ENCODE measurements around the gene SCN2A. TPM values are rescaled to one million over a fixed set of nuclear protein-coding genes. Genes with fewer than 3 reads are reported as not detected.

SCN2A gene
- total and polyA plus RNA-seq, 2 donors (not counting 3 experiments of a cell fraction or from before 2014, with no cell fraction given): not detected

GRCh38 chr2:165240916-165241315 lies 1.7 kb downstream of the SCN2A start:
- H3K36me3 ChIP-seq (ENCODE audit: control insufficient read depth in 2 of 2, extremely low read depth in 1 of 2, insufficient read depth in 2 of 2, low read length in 2 of 2): no peaks in the 10 kb centered on the region
- no peaks in the 10 kb centered on the region for H3K9me1 ChIP-seq (replicated peaks; ENCODE audit: control insufficient read depth, extremely low read depth, insufficient read depth, low read length)
- DNase-seq (ENCODE audit: low read depth, low spot score) (no peak), FAIRE-seq (no peak)
- ChIA-PET POLR2A (no interaction called here), CTCF (interaction anchor here (0.7 kb wide), 1 partner anchor 633 kb away, joined by 3 read pairs; no protein-coding TSS in a partner anchor)
- intact Hi-C loops (cut with micrococcal nuclease): no loop called here
- H3K79me2 ChIP-seq (ENCODE audit: control insufficient read depth, insufficient read depth, low read length): no peaks in the 10 kb centered on the region
- no peaks in the 10 kb centered on the region for H4K20me1 ChIP-seq (replicated peaks; ENCODE audit: control insufficient read depth, extremely low read depth, insufficient read depth, low read length)
- H3K4me1 ChIP-seq (ENCODE audit: control insufficient read depth, extremely low read depth, insufficient read depth, low read length): no peaks in the 10 kb centered on the region
- H2AFZ ChIP-seq (ENCODE audit: low read depth, low read length): no peak overlapping the region
- no peak overlapping the region for H3K27ac ChIP-seq (ENCODE audit: insufficient read depth, low read depth, low read length)
- H3K27me3 ChIP-seq (ENCODE audit: control insufficient read depth in 2 of 2, insufficient read depth in 2 of 2, low read length in 2 of 2): no peaks in the 10 kb centered on the region
- no peaks in the 10 kb centered on the region for H3K9me3 ChIP-seq (replicated peaks; ENCODE audit: control insufficient read depth, insufficient read depth, low read length)
- TF ChIP-seq, protein P1, sequence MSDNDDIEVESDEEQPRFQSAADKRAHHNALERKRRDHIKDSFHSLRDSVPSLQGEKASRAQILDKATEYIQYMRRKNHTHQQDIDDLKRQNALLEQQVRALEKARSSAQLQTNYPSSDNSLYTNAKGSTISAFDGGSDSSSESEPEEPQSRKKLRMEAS (IDR thresholded peaks at IDR 0.05; ENCODE audit: insufficient read depth, insufficient read length): no peak
- no peak for TF ChIP-seq POLR2AphosphoS5 (IDR thresholded peaks at IDR 0.05; ENCODE audit: insufficient read depth, low read depth, low read length)
- no peak for TF ChIP-seq MYC (IDR thresholded peaks at IDR 0.05; ENCODE audit: low read depth, low read length)
- no peak for TF ChIP-seq JUN (IDR thresholded peaks at IDR 0.05; ENCODE audit: borderline replicate concordance, insufficient read depth, insufficient read length, low read depth)
- no peak for TF ChIP-seq FOS (IDR thresholded peaks at IDR 0.05; ENCODE audit: borderline replicate concordance, insufficient read depth, low read length)
- no peak for TF ChIP-seq EZH2 (IDR thresholded peaks at IDR 0.05; ENCODE audit: borderline replicate concordance, low read depth, low read length, severe bottlenecking)
- no peak for TF ChIP-seq GATA2 (IDR thresholded peaks at IDR 0.05; ENCODE audit: insufficient read depth, insufficient read length, low read depth, low read length)
- TF ChIP-seq CTCF (IDR thresholded peaks at IDR 0.05; ENCODE audit: extremely low read depth in 1 of 2, insufficient read depth in 1 of 2, low read depth in 1 of 2, low read length in 2 of 2): no peak
- no peak for TF ChIP-seq POLR2A (IDR thresholded peaks at IDR 0.05; ENCODE audit: low read depth, low read length)
- BruUV-seq (replicated peaks): no TSS peak
- no peak overlapping the region for H3K4me3 ChIP-seq (replicated peaks in 1 of 3; ENCODE audit: insufficient read depth in 1 of 3, low read depth in 1 of 3, low read length in 3 of 3)
- dilution Hi-C loops (cut with MboI; ENCODE audit: extremely low pct_ligation_motif_present, low sequenced_read_pairs): no loop called here
- no peak overlapping the region for H3K9ac ChIP-seq (replicated peaks; ENCODE audit: extremely low read depth, insufficient read depth, low read length)
- H3K4me2 ChIP-seq (ENCODE audit: insufficient read depth, low read length): no peak overlapping the region
